Omental fat pad (tissue), 4 donors: ENCODE results near the gene MRM3. TPM values are rescaled to one million over a fixed set of nuclear protein-coding genes. Genes with fewer than 3 reads are reported as not detected.
"Not testable (repeated sequence)": the region's sequence is repeated elsewhere in the genome, so short reads cannot be mapped to it uniquely, and the experiment has no call there.

ENCODE experiments used
- ATAC-seq: fragments of 150-250 bp; one replicate; pipeline ENCODE4 v1.9.1; 2016; ENCODE audit warnings: mild to moderate bottlenecking, moderate library complexity; ENCODE audit not compliant: low FRiP score
- DNase-seq: peaks from one replicate; pipeline ENCODE4 v3.0.0-alpha.2; 2019; ENCODE audit warnings: low spot score
- total RNA-seq, 4 donors: library from RNA; depleted of rRNA; stranded (reverse); fragments of >200 nt; gene quantifications; one replicate each; pipeline ENCODE4 v1.1.0, GENCODE V29; 2016
- TF ChIP-seq, protein P1 (sequence below), 3 donors: fragments of 450-650 bp; IDR thresholded peaks; one replicate each; pipeline ENCODE4 v1.5.1; 2016 to 2017; ENCODE audit warnings: antibody characterized with exemption in 3 of 3, mild to moderate bottlenecking in 3 of 3, moderate library complexity in 2 of 3

Gene MRM3
- total RNA-seq, 4 donors from 2014 or later, result 14.0 to 23.8 (median 16.0) TPM

DNA sequence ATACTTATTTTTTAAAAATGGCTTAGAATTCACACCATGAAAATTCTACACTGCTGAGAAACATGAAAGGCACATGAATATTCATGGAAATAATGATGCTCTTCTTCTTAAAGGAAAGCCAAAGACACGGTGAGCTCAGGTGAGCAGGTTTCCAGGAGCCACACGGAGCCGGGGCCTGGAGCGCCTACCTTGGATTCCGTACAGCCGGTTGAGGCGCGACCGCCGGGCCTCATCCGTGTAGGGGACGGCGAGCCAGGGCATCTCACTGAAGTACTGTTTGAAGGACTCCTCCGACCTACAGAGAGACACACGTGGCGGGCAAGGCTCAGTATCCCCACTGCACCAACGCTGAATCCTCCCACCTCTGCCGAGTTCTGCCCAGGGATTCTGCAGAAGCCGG is 37.1 kb downstream of the MRM3 start:
- DNase-seq (no peak), ATAC-seq (no peak)
- TF ChIP-seq, protein P1, sequence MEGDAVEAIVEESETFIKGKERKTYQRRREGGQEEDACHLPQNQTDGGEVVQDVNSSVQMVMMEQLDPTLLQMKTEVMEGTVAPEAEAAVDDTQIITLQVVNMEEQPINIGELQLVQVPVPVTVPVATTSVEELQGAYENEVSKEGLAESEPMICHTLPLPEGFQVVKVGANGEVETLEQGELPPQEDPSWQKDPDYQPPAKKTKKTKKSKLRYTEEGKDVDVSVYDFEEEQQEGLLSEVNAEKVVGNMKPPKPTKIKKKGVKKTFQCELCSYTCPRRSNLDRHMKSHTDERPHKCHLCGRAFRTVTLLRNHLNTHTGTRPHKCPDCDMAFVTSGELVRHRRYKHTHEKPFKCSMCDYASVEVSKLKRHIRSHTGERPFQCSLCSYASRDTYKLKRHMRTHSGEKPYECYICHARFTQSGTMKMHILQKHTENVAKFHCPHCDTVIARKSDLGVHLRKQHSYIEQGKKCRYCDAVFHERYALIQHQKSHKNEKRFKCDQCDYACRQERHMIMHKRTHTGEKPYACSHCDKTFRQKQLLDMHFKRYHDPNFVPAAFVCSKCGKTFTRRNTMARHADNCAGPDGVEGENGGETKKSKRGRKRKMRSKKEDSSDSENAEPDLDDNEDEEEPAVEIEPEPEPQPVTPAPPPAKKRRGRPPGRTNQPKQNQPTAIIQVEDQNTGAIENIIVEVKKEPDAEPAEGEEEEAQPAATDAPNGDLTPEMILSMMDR (IDR thresholded peaks at IDR 0.05), result no peak

DNA sequence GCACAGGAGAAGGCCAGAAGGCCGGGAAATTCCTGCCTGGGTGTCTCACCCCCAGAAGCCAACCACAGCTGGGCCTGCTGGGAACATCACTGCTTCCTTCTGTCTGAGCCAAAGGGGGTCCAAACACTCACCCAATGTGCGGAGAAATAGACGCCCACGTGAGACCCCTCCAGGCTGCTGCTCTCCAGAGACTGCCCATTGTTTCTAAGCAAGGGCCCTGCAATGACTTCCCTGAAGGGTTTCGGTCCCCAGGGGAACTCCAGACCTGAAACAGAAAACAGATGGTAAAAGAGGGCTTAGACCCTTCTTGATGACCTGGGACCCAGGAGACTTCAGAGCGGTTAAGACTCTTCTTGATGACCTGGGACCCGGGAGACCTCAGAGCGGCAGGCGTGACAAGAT is 41.3 kb downstream of the MRM3 start:
- TF ChIP-seq, protein P1 (IDR thresholded peaks at IDR 0.05), result no peak
- DNase-seq, result no peak
- no peak for ATAC-seq

DNA sequence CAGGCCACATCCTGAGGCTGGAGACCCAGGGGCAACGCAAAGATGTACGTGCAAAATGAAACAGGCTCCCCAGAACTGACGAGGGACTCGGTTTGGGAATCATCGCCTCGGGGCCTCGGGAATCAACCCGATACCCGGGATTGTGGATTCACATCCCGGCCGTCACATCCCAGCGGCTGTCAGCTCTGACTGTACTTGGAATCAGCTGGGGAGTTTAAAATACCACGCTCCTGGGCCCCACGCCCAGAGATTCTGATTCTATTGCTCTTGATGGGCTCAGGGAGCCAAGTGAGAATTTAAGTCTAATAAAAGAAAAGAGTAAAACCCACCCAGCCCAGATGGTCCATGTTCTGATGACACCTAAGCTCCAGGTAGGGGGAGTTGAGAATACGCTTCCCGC is 42.2 kb downstream of the MRM3 start:
- no peak for ATAC-seq
- DNase-seq, result no peak
- TF ChIP-seq, protein P1 (IDR thresholded peaks at IDR 0.05), result no peak

DNA sequence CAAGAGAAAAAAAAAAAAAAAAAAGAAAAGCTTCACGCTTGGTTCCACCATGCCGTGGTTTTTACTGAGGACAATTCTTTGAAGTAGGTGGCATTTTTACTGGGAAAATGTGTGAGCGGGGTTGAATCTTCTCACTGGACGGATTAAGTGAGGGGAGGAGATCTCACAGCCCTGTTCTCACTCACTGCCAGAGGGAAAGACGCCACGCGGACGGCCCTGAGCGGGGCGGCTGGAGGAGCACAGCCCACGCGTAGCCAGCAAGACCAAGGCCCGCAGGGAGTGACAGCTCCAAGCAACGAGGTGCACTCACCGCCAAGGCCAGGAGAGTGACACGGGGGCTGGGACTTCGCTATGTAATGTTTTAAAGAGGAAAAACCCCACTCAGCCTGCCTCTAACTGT is 43.1 kb downstream of the MRM3 start:
- no peak for DNase-seq
- no peak for ATAC-seq
- TF ChIP-seq, protein P1 (IDR thresholded peaks at IDR 0.05), result no peak

DNA sequence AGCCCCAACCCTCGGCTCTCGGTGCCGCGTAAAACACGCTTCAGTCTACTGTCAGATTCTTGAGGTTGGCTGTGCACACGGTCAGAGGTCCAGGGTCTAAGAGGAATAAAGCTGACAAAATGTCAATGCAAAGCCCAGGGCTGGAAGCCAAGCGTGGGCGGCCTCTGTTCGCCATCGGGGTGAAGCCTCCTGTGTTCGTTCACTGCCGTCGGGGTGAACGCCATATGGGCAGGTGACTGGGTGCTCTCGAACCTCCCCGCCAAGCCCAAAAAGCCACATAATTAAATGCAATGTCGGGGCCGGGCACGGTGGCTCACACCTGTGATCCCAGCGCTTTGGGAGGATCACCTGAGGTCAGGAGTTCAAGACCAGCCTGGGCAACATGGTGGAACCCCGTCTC is 44.6 kb downstream of the MRM3 start:
- DNase-seq (no peak), ATAC-seq (no peak)
- TF ChIP-seq, protein P1 (IDR thresholded peaks at IDR 0.05), result no peak

DNA sequence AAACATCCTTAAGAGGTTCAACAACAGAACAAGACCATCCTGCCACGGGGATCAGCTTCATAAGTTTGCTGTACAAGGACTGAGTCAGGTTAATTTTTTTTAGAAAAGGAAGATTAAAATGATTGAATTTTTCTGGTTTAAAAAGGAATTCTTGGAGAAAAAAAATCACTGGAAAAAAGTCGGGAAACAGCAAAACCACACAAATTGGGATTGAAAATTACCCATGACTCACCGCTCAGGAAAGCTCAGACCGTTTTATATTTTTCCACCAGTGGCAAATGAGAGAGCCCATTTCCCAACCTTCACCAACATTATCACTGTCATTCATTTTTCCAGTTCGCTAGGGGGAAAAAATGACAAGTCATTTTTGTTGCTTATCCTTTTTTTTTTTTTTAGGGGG is 46.6 kb downstream of the MRM3 start:
- DNase-seq, result no peak
- TF ChIP-seq, protein P1 (IDR thresholded peaks at IDR 0.05), result no peak
- no peak for ATAC-seq

DNA sequence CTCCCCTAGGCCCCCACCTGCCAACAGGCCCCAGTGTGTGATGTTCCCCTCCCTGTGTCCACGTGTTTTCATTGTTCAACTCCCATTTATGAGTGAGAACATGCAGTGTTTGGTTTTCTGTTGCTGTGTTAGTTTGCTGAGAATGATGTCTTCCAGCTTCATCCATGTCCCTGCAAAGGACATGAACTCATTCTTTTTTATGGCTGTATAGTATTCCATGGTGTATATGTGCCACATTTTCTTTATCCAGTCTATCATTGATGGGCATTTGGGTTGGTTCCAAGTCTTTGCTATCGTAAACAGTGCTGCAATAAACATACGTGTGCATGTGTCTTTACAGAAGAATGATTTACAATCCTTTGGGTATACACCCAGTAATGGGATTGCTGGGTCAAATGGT is 47.5 kb downstream of the MRM3 start:
- DNase-seq, ATAC-seq: not testable (repeated sequence)

DNA sequence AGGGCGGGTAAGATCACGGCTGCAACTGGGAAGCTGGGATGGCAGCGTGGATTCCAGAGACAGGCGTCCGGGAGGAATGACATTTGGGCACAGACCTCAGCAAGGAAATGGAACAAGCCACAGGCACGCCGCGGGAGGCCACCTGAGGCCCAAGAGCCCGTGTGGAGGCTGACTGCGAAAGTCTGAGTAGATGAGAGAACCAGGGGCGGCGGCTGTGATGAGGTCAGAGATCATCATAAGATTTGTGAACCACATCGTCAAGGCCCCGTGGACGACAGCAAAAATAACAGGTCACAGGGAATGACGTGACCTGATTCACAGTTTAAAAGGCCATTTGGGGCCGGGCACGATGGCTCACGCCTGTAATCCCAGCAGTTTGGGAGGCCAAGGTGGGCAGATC is 48.2 kb downstream of the MRM3 start:
- TF ChIP-seq, protein P1 (IDR thresholded peaks at IDR 0.05), result no peak
- ATAC-seq, result no peak
- no peak for DNase-seq
